AG04450 (cell line): ENCODE data around the gene IQCE. TPM values are rescaled to one million over a fixed set of nuclear protein-coding genes. Genes with fewer than 3 reads are reported as not detected.

Experiments
- CTCF ChIA-PET: fragments of 300-600, 350-600 bp; formaldehyde crosslinking; extraction: SDS; loops from one replicate; lab custom pipeline; 2022; ENCODE audit warnings: antibody characterized with exemption, inconsistent platforms; lab: Charles Lee
- POLR2A ChIA-PET: fragments of 350-600 bp; formaldehyde crosslinking; extraction: SDS; loops from one replicate; lab custom pipeline; 2021; ENCODE audit warnings: antibody characterized with exemption, inconsistent platforms; lab: Yijun Ruan, JAX
- DNase-seq: peaks from one replicate; pipeline ENCODE4 v3.0.0-alpha.2; 2011; ENCODE audit warnings: low read depth, low spot score
- H3K27ac ChIP-seq: one replicate; pipeline ENCODE4 v1.5.1; 2012; ENCODE audit warnings: low read depth, low read length, control low read depth
- H3K27me3 ChIP-seq: one replicate; pipeline ENCODE4 v1.6.0; 2012; ENCODE audit warnings: low read length; ENCODE audit not compliant: control insufficient read depth, insufficient read depth
- H3K4me3 ChIP-seq: 2 replicates; pipeline ENCODE4 v1.5.1; 2011; ENCODE audit warnings: mild to moderate bottlenecking, low read depth, low read length, control low read depth
- H3K9me3 ChIP-seq: 2 replicates; pipeline ENCODE4 v1.5.1; 2012; ENCODE audit warnings: low read length; ENCODE audit not compliant: control insufficient read depth, insufficient read depth
- CTCF ChIP-seq: IDR thresholded peaks from 2 replicates; pipeline ENCODE4 v1.5.1; 2011; ENCODE audit warnings: low read depth, low read length, control low read depth, inconsistent platforms
- polyA plus RNA-seq: library from polyadenylated mRNA; depleted of rRNA; stranded (reverse); fragments of >200 nt; gene quantifications from 2 replicates; pipeline ENCODE4 v1.2.3, GENCODE V29; 2011

Gene IQCE
- polyA plus RNA-seq, 1 experiment = 6.8 TPM

DNA sequence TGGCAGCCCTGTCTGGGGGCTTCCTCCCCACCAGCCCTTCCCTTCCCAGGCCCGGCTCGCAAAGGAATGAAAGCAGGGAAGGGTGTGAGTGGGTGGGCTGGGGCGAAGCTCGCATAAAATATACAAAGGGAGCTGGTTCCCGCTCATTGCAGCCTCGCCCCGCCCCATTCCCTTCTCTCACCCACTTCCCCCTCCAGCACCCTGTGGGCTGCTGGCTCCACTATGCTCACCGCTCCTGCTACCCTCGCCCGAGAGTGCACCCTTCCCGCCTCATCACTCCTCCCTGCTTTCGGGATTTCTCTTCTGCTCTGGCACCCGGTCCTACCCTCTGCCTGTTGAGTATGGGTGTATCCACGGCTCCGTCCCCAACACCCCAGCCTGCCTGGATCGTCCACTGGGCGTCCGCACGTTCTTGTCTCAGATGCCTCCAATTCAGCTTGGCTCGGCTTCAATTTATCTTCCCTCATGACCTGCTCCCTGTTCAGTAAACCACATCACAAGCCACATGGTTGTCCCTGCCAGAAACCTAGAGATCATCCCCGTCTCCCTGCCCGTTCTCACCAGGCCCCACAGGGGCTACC lies 58.6 kb downstream of the IQCE start:
- ChIA-PET CTCF (interaction anchor here (1.2 kb wide), 1 partner anchor 8 kb away, joined by 4 read pairs; no protein-coding TSS in a partner anchor), POLR2A (interaction anchor here (1.0 kb wide), 1 partner anchor 32 kb away, joined by 3 read pairs; no protein-coding TSS in a partner anchor)
- no peak overlapping the region for H3K4me3 ChIP-seq
- no peak for DNase-seq
- no peak for TF ChIP-seq CTCF
- no peaks in the 10 kb centered on the region for H3K27me3 ChIP-seq
- H3K9me3 ChIP-seq = no peaks in the 10 kb centered on the region
- H3K27ac ChIP-seq = no peak overlapping the region

- DNase-seq = peak; percentile 44
- ChIA-PET CTCF (interaction anchor here (1.0 to 1.1 kb wide), 2 partner anchors 52 to 167 kb away, joined by 3 read pairs; no protein-coding TSS in a partner anchor), POLR2A (interaction anchor here (0.6 to 2.9 kb wide), 2 partner anchors 9 to 12 kb away, joined by 3 to 10 read pairs; partner anchors contain the start of gene TTYH3)
- H3K27me3 ChIP-seq = no peaks in the 10 kb centered on the region
- H3K4me3 ChIP-seq = peak overlapping the region; percentile 38
- H3K9me3 ChIP-seq = no peaks in the 10 kb centered on the region
- peak overlapping the region; percentile 39 for H3K27ac ChIP-seq
- no peak for TF ChIP-seq CTCF
These were observed 60.3 kb downstream of the IQCE start for GRCh38 chr7:2619116-2619515.

DNA sequence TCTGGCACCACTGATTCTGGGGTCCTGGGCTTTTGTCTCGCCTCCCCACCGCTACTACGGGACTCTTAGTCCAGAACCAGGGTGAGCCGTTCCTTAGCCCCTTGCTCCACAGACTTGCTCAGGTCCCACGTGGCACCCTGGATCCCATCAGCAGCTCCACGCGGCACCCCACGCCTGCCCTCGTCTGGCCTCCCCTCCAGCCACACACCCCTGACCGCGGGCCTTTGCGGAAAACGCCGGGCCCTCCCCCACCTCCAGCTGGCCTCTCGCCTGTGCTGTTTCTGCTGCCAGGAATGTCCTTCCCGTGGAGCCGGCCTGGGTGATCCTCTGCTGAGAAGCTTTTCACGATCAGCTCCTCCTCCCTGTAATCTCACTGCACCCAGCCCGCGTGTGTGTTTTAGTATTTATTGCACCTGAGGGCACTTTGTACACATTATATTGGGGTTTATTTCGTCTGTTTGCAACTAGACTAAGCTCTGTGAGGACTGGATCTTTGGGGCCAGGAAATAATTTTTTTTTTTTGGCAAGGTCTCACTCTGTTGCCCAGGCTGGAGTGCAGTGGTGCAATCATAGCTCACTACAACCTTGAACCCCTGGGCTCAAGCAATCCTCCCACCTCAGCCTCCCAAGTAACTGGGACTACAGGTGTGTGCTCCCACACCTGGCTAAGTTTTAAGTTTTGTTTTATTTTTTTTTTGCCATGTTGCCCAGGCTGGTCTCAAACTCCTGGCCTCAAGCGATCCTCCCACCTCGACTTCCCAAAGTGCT lies 62.5 kb downstream of the IQCE start:
- TF ChIP-seq CTCF = no peak
- no peak for DNase-seq
- Histone ChIP-seq H3K27ac (peak overlapping the region; percentile 31), H3K9me3 (no peaks in the 10 kb centered on the region), H3K27me3 (no peaks in the 10 kb centered on the region), H3K4me3 (no peak overlapping the region)
- POLR2A ChIA-PET = interaction anchor here (0.6 to 2.9 kb wide), 2 partner anchors 10 to 199 kb away, joined by 3 to 10 read pairs; partner anchors contain the start of gene TTYH3
- CTCF ChIA-PET = interaction anchor here (0.6 to 1.1 kb wide), 4 partner anchors 10 to 137 kb away, joined by 3 to 4 read pairs (median 4); no protein-coding TSS in a partner anchor

DNA sequence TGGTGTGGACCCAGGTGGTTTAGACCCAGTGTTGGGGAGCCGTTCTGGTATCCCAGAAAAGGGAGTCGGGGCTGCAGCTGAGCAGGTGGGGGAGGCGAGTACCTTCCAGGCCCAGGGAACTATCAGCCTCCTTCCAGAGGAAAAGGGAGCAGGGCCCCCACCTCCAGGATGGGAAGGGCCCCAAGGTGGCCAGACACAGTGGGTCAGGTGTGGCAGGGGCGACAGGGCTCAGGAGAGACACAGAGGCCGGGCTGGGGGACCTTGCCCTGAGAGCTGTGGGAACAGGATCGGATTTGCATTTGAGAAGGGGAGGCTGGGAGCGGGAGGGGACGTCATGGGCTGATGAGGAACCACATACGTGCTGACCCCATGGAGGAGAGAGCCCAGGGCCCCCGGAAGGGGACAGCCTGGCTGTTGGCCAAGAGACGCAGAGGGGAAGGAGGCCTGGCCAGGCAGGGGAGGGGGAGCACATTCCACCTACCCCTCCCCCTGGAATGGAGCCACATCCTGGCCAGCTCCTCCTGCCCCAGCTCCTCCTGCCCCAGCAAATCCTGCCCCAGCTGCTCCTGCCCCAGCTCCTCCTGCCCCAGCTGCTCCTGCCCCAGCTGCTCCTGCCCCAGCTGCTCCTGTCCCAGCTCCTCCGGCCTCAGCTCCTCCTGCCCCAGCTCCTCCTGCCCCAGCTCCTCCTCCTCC lies 63.3 kb downstream of the IQCE start:
- Histone ChIP-seq H3K27me3 (no peaks in the 10 kb centered on the region), H3K4me3 (no peak overlapping the region), H3K9me3 (no peaks in the 10 kb centered on the region; the same call in 1 of the 2 replicates), H3K27ac (no peak overlapping the region)
- CTCF ChIA-PET = interaction anchor here (0.7 kb wide), 1 partner anchor 11 kb away, joined by 4 read pairs; no protein-coding TSS in a partner anchor
- TF ChIP-seq CTCF = no peak
- POLR2A ChIA-PET = interaction anchor here (0.6 to 2.9 kb wide), 2 partner anchors 9 to 173 kb away, joined by 4 to 10 read pairs; partner anchors contain the start of gene TTYH3
- DNase-seq = no peak
